ENCODE data around the gene AKAP12.

AKAP12 gene

GRCh38 chr6:151233731-151234130 lies 6.0 kb upstream of the AKAP12 start:
- no peaks in the 10 kb centered on the region for H3K4me1 ChIP-seq (ENCODE audit: control insufficient read depth in 2 of 2, insufficient read depth in 2 of 2, low read length in 2 of 2)
- H3K36me3 ChIP-seq (ENCODE audit: control insufficient read depth in 2 of 2, insufficient read depth in 2 of 2, low read length in 2 of 2), result no peaks in the 10 kb centered on the region
- no peak overlapping the region for H3K9ac ChIP-seq (ENCODE audit: low read depth in 1 of 2, low read length in 2 of 2)
- peaks cover 0 to 6% of the 10 kb centered on the region in 2 donors for H3K27me3 ChIP-seq (ENCODE audit: control insufficient read depth in 2 of 2, insufficient read depth in 2 of 2, low read length in 2 of 2)
- H3K27ac ChIP-seq (ENCODE audit: low read depth in 2 of 2, low read length in 2 of 2), result no peak overlapping the region
- H3K9me3 ChIP-seq (ENCODE audit: control insufficient read depth in 2 of 2, low read length in 2 of 2), result no peaks in the 10 kb centered on the region
- no peak overlapping the region for H3K4me3 ChIP-seq (ENCODE audit: low read length in 2 of 2)

- Histone ChIP-seq H3K4me1 (ENCODE audit: control insufficient read depth in 2 of 2, insufficient read depth in 2 of 2, low read length in 2 of 2) (no peaks in the 10 kb centered on the region), H3K4me3 (ENCODE audit: low read length in 2 of 2) (no peak overlapping the region), H3K9me3 (ENCODE audit: control insufficient read depth in 2 of 2, low read length in 2 of 2) (no peaks in the 10 kb centered on the region), H3K27ac (ENCODE audit: low read depth in 2 of 2, low read length in 2 of 2) (no peak overlapping the region), H3K36me3 (ENCODE audit: control insufficient read depth in 2 of 2, insufficient read depth in 2 of 2, low read length in 2 of 2) (no peaks in the 10 kb centered on the region), H3K9ac (ENCODE audit: low read depth in 1 of 2, low read length in 2 of 2) (no peak overlapping the region), H3K27me3 (ENCODE audit: control insufficient read depth in 2 of 2, insufficient read depth in 2 of 2, low read length in 2 of 2) (peaks cover 5 to 28% of the 10 kb centered on the region in 2 donors)
Measured at GRCh38 chr6:151236668-151237401, 2.9 kb upstream of the AKAP12 start.

DNA sequence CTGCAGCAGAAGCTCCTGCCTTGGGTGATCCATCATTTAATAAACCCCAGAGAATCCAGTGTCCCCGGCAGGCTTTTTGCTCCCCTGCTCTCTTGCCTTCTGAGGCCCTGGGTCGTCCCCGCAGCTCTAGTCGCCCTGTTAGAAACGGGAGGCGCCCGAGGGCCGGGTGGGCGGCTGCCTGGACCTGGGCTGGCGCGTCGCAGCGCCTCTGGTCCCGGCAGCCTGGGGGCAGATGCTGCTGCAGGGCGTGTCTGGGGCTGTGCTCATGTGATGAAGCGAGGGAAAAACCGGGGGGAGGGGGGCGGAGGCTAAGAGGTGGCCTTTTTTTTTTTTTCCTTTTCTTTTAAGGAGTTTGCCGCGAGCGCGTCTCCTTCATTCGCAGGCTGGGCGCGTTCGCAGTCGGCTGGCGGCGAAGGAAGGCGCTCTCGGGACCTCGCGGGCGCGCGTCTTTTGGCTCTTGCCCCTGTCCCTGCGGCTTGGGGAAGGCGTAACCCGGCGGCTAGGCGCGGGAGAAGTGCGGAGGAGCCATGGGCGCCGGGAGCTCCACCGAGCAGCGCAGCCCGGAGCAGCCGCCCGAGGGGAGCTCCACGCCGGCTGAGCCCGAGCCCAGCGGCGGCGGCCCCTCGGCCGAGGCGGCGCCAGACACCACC lies 394 bp downstream of the AKAP12 start:
- H3K9ac ChIP-seq (ENCODE audit: low read depth in 1 of 2, low read length in 2 of 2), result no peak overlapping the region
- no peaks in the 10 kb centered on the region for H3K36me3 ChIP-seq (ENCODE audit: control insufficient read depth in 2 of 2, insufficient read depth in 2 of 2, low read length in 2 of 2)
- H3K27ac ChIP-seq (ENCODE audit: low read depth in 2 of 2, low read length in 2 of 2), result peak overlapping the region; percentile 61 to 69
- H3K4me3 ChIP-seq (ENCODE audit: low read length in 2 of 2), result peak overlapping the region; percentile 54 to 55
- peaks cover 5 to 32% of the 10 kb centered on the region in 2 donors for H3K27me3 ChIP-seq (ENCODE audit: control insufficient read depth in 2 of 2, insufficient read depth in 2 of 2, low read length in 2 of 2)
- H3K4me1 ChIP-seq (ENCODE audit: control insufficient read depth in 2 of 2, insufficient read depth in 2 of 2, low read length in 2 of 2), result no peaks in the 10 kb centered on the region
- H3K9me3 ChIP-seq (ENCODE audit: control insufficient read depth in 2 of 2, low read length in 2 of 2), result no peaks in the 10 kb centered on the region

- Histone ChIP-seq H3K9ac (ENCODE audit: low read depth in 1 of 2, low read length in 2 of 2) (peak overlapping the region; percentile 52), H3K27me3 (ENCODE audit: control insufficient read depth in 2 of 2, insufficient read depth in 2 of 2, low read length in 2 of 2) (peaks cover 5 to 32% of the 10 kb centered on the region in 2 donors), H3K4me3 (ENCODE audit: low read length in 2 of 2) (peak overlapping the region; percentile 56 to 73), H3K9me3 (ENCODE audit: control insufficient read depth in 2 of 2, low read length in 2 of 2) (no peaks in the 10 kb centered on the region), H3K27ac (ENCODE audit: low read depth in 2 of 2, low read length in 2 of 2) (peak overlapping the region; percentile 61 to 69), H3K4me1 (ENCODE audit: control insufficient read depth in 2 of 2, insufficient read depth in 2 of 2, low read length in 2 of 2) (no peaks in the 10 kb centered on the region), H3K36me3 (ENCODE audit: control insufficient read depth in 2 of 2, insufficient read depth in 2 of 2, low read length in 2 of 2) (no peaks in the 10 kb centered on the region)
Measured at GRCh38 chr6:151240791-151241642, 1.2 kb downstream of the AKAP12 start.

DNA sequence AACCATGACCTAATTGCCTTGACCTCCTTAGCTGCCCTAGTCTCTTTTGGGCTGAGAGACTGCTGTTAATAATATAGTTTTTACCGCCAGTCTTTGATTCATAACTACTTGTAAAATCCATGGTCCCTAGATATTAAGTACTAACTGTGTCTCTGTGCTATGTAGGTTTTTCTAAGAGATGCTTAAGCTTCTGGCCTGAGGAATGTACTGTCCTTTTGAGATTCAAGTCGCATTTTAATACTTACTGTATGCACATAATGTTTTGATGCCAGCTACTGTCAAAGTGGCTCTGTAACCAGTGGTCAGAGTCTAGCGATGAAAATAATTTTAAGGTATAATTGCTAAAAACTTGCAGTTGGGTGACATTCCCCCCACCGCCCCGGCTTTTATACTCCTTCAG lies 2.1 kb downstream of the AKAP12 start:
- Histone ChIP-seq H3K27ac (ENCODE audit: low read depth in 2 of 2, low read length in 2 of 2) (no peak overlapping the region), H3K9ac (ENCODE audit: low read depth in 1 of 2, low read length in 2 of 2) (peak overlapping the region in 1 of 2 donors; percentile 52), H3K9me3 (ENCODE audit: control insufficient read depth in 2 of 2, low read length in 2 of 2) (no peaks in the 10 kb centered on the region), H3K4me1 (ENCODE audit: control insufficient read depth in 2 of 2, insufficient read depth in 2 of 2, low read length in 2 of 2) (no peaks in the 10 kb centered on the region), H3K36me3 (ENCODE audit: control insufficient read depth in 2 of 2, insufficient read depth in 2 of 2, low read length in 2 of 2) (no peaks in the 10 kb centered on the region), H3K27me3 (ENCODE audit: control insufficient read depth in 2 of 2, insufficient read depth in 2 of 2, low read length in 2 of 2) (peaks cover 5 to 29% of the 10 kb centered on the region in 2 donors), H3K4me3 (ENCODE audit: low read length in 2 of 2) (peak overlapping the region in 1 of 2 donors; percentile 73)

DNA sequence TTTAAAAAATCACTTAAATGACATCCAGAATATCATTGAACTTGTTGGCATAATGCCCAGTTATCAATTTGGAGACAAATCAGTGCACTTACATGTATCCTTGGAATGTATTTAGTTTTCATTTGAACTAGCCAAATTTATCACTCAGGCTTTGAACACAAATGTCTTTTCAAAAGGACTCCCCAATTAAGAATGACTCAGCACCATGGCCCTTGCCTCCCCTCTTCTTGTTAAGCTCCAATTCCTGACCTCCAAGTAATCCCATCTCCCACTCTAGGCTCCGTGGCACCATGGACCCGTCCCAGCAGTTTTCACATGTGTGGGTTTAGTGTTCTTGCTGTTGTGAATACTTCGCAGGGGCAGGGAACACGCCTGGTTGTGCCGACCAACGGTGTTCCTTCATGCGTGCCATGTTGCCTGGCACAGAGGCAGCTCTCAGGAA lies 2.7 kb downstream of the AKAP12 start:
- H3K27me3 ChIP-seq (ENCODE audit: control insufficient read depth in 2 of 2, insufficient read depth in 2 of 2, low read length in 2 of 2), result peaks cover 5 to 28% of the 10 kb centered on the region in 2 donors
- H3K9me3 ChIP-seq (ENCODE audit: control insufficient read depth in 2 of 2, low read length in 2 of 2), result no peaks in the 10 kb centered on the region
- H3K4me3 ChIP-seq (ENCODE audit: low read length in 2 of 2), result peak overlapping the region in 1 of 2 donors; percentile 33
- H3K36me3 ChIP-seq (ENCODE audit: control insufficient read depth in 2 of 2, insufficient read depth in 2 of 2, low read length in 2 of 2), result no peaks in the 10 kb centered on the region
- no peak overlapping the region for H3K9ac ChIP-seq (ENCODE audit: low read depth in 1 of 2, low read length in 2 of 2)
- no peaks in the 10 kb centered on the region for H3K4me1 ChIP-seq (ENCODE audit: control insufficient read depth in 2 of 2, insufficient read depth in 2 of 2, low read length in 2 of 2)
- H3K27ac ChIP-seq (ENCODE audit: low read depth in 2 of 2, low read length in 2 of 2), result no peak overlapping the region

DNA sequence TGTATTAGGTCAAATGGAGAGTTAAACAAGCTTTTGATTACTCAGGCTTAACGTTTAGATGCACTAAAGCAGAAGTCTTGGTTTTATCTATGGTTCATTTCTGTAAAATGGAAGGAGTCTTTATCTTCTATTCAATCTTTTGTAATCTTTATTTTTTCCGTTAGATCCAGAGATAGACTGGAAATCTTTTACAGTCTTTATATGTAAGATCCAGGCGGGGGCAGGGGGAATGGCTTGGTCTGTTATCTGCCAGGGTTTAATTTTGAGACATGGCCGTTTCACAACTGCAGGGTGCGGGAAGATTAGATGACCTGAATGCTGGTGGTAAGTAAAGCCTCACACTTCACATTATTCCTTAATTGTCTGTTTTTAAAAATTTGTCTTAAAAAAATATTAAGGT lies 3.7 kb downstream of the AKAP12 start:
- Histone ChIP-seq H3K9ac (ENCODE audit: low read depth in 1 of 2, low read length in 2 of 2) (no peak overlapping the region), H3K4me3 (ENCODE audit: low read length in 2 of 2) (no peak overlapping the region), H3K4me1 (ENCODE audit: control insufficient read depth in 2 of 2, insufficient read depth in 2 of 2, low read length in 2 of 2) (no peaks in the 10 kb centered on the region), H3K27ac (ENCODE audit: low read depth in 2 of 2, low read length in 2 of 2) (no peak overlapping the region), H3K36me3 (ENCODE audit: control insufficient read depth in 2 of 2, insufficient read depth in 2 of 2, low read length in 2 of 2) (no peaks in the 10 kb centered on the region), H3K27me3 (ENCODE audit: control insufficient read depth in 2 of 2, insufficient read depth in 2 of 2, low read length in 2 of 2) (peaks cover 5 to 28% of the 10 kb centered on the region in 2 donors), H3K9me3 (ENCODE audit: control insufficient read depth in 2 of 2, low read length in 2 of 2) (no peaks in the 10 kb centered on the region)

DNA sequence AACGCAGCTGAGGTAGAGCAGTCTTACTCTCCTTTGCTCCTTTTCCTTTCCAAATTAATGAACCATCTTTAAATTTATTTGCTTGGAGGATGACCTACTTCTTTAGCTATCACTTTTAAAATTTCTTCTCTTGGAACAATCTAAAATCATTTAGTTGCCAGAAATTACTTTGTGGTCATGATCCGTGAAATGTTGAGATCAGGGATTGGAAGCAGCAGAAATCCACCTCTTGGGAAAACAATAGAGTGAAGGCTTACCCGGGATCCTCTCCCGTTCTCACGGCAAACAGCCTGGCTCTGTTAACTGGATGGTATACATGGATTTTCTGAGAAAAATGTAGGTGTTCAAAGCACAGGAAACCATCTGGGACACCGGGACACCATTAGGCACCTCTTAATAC lies 7.7 kb downstream of the AKAP12 start:
- Histone ChIP-seq H3K9me3 (ENCODE audit: control insufficient read depth in 2 of 2, low read length in 2 of 2) (no peaks in the 10 kb centered on the region), H3K4me1 (ENCODE audit: control insufficient read depth in 2 of 2, insufficient read depth in 2 of 2, low read length in 2 of 2) (no peaks in the 10 kb centered on the region), H3K27ac (ENCODE audit: low read depth in 2 of 2, low read length in 2 of 2) (no peak overlapping the region), H3K36me3 (ENCODE audit: control insufficient read depth in 2 of 2, insufficient read depth in 2 of 2, low read length in 2 of 2) (no peaks in the 10 kb centered on the region), H3K9ac (ENCODE audit: low read depth in 1 of 2, low read length in 2 of 2) (no peak overlapping the region), H3K4me3 (ENCODE audit: low read length in 2 of 2) (no peak overlapping the region), H3K27me3 (ENCODE audit: control insufficient read depth in 2 of 2, insufficient read depth in 2 of 2, low read length in 2 of 2) (peaks cover 0 to 2% of the 10 kb centered on the region in 2 donors)

GRCh38 chr6:151248295-151248694 lies 8.5 kb downstream of the AKAP12 start:
- H3K9ac ChIP-seq (ENCODE audit: low read depth in 1 of 2, low read length in 2 of 2), result no peak overlapping the region
- H3K4me3 ChIP-seq (ENCODE audit: low read length in 2 of 2), result no peak overlapping the region
- no peak overlapping the region for H3K27ac ChIP-seq (ENCODE audit: low read depth in 2 of 2, low read length in 2 of 2)
- no peaks in the 10 kb centered on the region for H3K27me3 ChIP-seq (ENCODE audit: control insufficient read depth in 2 of 2, insufficient read depth in 2 of 2, low read length in 2 of 2)
- no peaks in the 10 kb centered on the region for H3K36me3 ChIP-seq (ENCODE audit: control insufficient read depth in 2 of 2, insufficient read depth in 2 of 2, low read length in 2 of 2)
- no peaks in the 10 kb centered on the region for H3K9me3 ChIP-seq (ENCODE audit: control insufficient read depth in 2 of 2, low read length in 2 of 2)
- H3K4me1 ChIP-seq (ENCODE audit: control insufficient read depth in 2 of 2, insufficient read depth in 2 of 2, low read length in 2 of 2), result no peaks in the 10 kb centered on the region

DNA sequence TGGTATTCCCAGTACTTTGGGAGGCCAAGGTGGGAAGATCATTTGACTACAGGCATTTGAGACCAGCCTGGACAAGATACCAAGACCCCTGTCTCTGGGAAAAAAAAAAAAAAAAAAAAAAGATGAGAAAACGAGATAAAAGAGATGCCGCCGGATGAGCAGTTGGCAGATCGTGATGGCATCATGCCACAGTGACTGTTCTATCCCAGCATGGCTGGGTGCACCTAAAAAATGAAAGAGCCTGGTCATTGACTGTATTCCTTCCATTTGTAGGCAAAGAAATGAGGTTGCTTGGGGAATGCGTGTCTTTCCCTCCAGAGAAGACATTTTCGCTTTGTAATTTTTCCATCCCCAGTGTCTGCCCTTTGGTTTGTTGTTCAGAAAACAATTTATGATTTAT lies 12.9 kb downstream of the AKAP12 start:
- Histone ChIP-seq H3K9ac (ENCODE audit: low read depth in 1 of 2, low read length in 2 of 2) (no peak overlapping the region), H3K4me3 (ENCODE audit: low read length in 2 of 2) (no peak overlapping the region), H3K36me3 (ENCODE audit: control insufficient read depth in 2 of 2, insufficient read depth in 2 of 2, low read length in 2 of 2) (no peaks in the 10 kb centered on the region), H3K27ac (ENCODE audit: low read depth in 2 of 2, low read length in 2 of 2) (no peak overlapping the region), H3K9me3 (ENCODE audit: control insufficient read depth in 2 of 2, low read length in 2 of 2) (no peaks in the 10 kb centered on the region), H3K4me1 (ENCODE audit: control insufficient read depth in 2 of 2, insufficient read depth in 2 of 2, low read length in 2 of 2) (no peaks in the 10 kb centered on the region), H3K27me3 (ENCODE audit: control insufficient read depth in 2 of 2, insufficient read depth in 2 of 2, low read length in 2 of 2) (no peaks in the 10 kb centered on the region)

Measured in mucosa of rectum (tissue), 2 donors.